Psoas muscle (tissue), 8 donors: ENCODE results near the gene KCNJ10. TPM values are rescaled to one million over a fixed set of nuclear protein-coding genes. Genes with fewer than 3 reads are reported as not detected.

Experiments
- ATAC-seq, 4 donors: fragments of 200-7000 bp; cut with Tn5 transposase; one replicate each; pipeline ENCODE4 v1.9.1; 2020; ENCODE audit warnings: moderate library complexity in 3 of 4, mild to moderate bottlenecking in 2 of 4
- DNase-seq, 2 donors: peaks; one replicate each; pipeline ENCODE4 v3.0.0-alpha.2; 2020
- H3K27ac ChIP-seq: fragments of 200-600 bp; one replicate; pipeline ENCODE4 v1.8.0; 2022
- H3K27me3 ChIP-seq, 3 donors: fragments of 200-600 bp in 1 of 3; one replicate each; pipeline versions ENCODE4 v1.6.1 to v1.8.0; 2013 to 2022; ENCODE audit warnings: low read length in 2 of 3, mild to moderate bottlenecking in 2 of 3, moderate library complexity in 1 of 3; ENCODE audit not compliant: insufficient read depth in 3 of 3
- H3K36me3 ChIP-seq, 2 donors: fragments of 200-600 bp in 1 of 2; one replicate each; pipeline versions ENCODE4 v1.6.1 to v1.8.0; 2013 to 2022; ENCODE audit warnings: low read depth in 1 of 2, mild to moderate bottlenecking in 1 of 2, moderate library complexity in 1 of 2; ENCODE audit not compliant: insufficient read depth in 1 of 2
- H3K4me1 ChIP-seq: fragments of 200-600 bp; one replicate; pipeline ENCODE4 v1.8.0; 2022
- H3K4me3 ChIP-seq: fragments of 200-600 bp; one replicate; pipeline ENCODE4 v1.8.0; 2022; ENCODE audit warnings: mild to moderate bottlenecking
- H3K9me3 ChIP-seq: fragments of 200-600 bp; one replicate; pipeline ENCODE4 v1.8.0; 2022
- CTCF ChIP-seq: fragments of 200-600 bp; IDR thresholded peaks from one replicate; pipeline ENCODE4 v1.8.0; 2022; ENCODE audit warnings: antibody characterized with exemption
- WGBS, 3 donors: extraction: QIAGEN DNeasy Blood & Tissue Kit; methylation state at CpG; one replicate each; pipeline versions ENCODE4 v1.1.6 to v1.1.7; 2013; 5-methylcytosine and 5-hydroxymethylcytosine counted together
- intact Hi-C, 2 donors: fragments of 100-400 bp; cut with DNase I; formaldehyde crosslinking; loops; one replicate each; pipeline versions ENCODE4 v1.11.0 to v1.14.2; 2022
- polyA plus RNA-seq, 3 donors: library from polyadenylated mRNA; stranded (reverse); fragments of 200-250 nt; gene quantifications; one replicate each; pipeline ENCODE4 v1.2.3, GENCODE V29; 2013
- total RNA-seq, 4 donors: library from RNA; stranded (reverse); fragmentation: NEBNext Ultra II Directional in 2 of 4; extraction: Animal tissue kit (Norgen Biotek cat#: 25700) in 2 of 4; gene quantifications; one replicate each; pipeline versions ENCODE4 v1.2.1 to v1.2.4, GENCODE V29; 2021 to 2023
- donor health status: healthy with polysubstance abuse.
- donor health status: DM: no; HTN: no; CAD: no; lungs with moderate emphysema.
- donor health status: Bipolar disorder and iron deficiency.
- donor health status: healthy.
- donor health status: DM: yes; HTN: yes; CAD: no.
- donor health status: DM: no; HTN: no; CAD: no.
- donor health status: DM: no; HTN: no; CAD: no.
- donor health status: DM: yes; HTN: yes; CAD: no.

KCNJ10 gene
- total and polyA plus RNA-seq, 7 donors = 0.01 to 0.09 (median 0.05) TPM; not detected in 3

DNA sequence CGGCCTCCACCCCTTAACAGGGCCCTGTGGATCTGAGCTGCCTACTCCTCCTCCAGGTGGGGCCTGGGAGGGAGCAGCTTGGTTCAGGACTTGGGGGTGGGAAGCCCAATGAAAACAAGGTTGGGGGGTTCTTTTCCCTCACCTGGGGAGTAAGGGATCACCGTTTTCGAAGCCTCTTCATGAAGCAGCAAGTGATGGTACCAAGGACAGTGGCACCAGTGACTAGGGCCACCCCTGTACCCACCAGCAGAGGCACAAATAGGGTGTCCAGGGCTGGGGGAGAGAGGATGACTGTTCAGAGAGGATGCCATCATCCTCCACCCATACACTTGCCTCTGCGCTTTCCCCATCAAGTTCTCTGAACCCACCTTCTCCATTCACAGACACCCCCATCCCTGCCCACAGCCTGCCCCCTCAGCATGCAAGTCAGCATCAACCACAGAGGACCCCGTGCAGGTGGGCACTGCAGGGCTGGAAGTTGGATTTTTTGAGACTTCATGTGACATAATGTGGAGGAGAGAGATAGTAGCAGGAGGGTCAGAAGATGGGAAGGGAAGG is 21.8 kb upstream of the KCNJ10 start:
- Histone ChIP-seq H3K4me3 (no peak overlapping the region), H3K9me3 (no peaks in the 10 kb centered on the region), H3K36me3 (peaks cover 0 to 35% of the 10 kb centered on the region in 2 donors), H3K27ac (no peak overlapping the region), H3K27me3 (no peaks in the 10 kb centered on the region), H3K4me1 (peaks cover 10% of the 10 kb centered on the region)
- ATAC-seq = no peak
- DNase-seq = no peak
- WGBS, 3 donors = 93 to 96% (median 95%) methylated on average over 5 of the region's 5 CpGs
- no peak for TF ChIP-seq CTCF
- intact Hi-C loops = no loop called here

DNA sequence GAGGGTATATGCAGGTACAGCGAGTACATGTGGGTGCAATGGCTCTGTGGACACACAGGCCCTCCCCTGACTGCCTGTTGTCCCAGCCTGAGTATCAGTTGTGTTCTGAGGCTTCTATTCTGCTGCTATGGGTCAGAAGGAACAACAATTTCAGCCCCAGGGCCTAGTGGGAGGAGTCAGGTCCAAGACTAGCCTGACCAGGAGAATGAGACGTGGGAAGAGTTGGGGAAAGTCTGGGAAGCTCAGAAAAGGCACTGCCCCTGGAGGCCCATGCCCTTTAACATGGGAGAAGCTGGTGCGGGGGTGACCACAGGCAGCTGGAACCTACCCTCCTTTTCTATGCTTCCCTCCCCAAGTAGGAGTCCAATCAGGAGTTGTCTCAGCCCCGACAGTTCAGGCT is 20.8 kb upstream of the KCNJ10 start:
- TF ChIP-seq CTCF = no peak
- H3K27me3 ChIP-seq = no peaks in the 10 kb centered on the region
- H3K27ac ChIP-seq = no peak overlapping the region
- no peak overlapping the region for H3K4me3 ChIP-seq
- H3K9me3 ChIP-seq = no peaks in the 10 kb centered on the region
- ATAC-seq (no peak), DNase-seq (no peak)
- intact Hi-C loops = no loop called here
- peaks cover 0 to 35% of the 10 kb centered on the region in 2 donors for H3K36me3 ChIP-seq
- peaks cover 1% of the 10 kb centered on the region for H3K4me1 ChIP-seq
- 88 to 90% (median 88%) methylated on average over 4 of the region's 4 CpGs for WGBS, 3 donors

DNA sequence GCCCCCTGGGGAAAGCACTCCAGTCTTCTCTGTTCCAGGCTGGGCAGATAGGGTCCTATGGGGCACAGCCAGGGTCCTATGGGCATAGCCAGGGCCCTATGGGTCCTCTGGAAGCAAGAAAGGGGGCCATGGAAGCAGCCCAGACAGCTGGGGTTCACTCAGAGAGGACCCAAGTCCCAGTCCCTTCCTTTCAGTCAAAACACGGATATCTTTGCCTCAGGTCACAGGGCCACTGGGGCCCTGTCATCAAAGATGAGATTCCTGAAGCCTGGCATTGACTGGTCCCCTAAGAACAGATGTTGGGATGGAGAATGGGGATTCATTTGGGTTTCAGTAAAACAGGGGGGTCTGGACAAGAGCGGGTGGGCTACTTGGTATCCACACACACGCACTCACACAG is 19.9 kb upstream of the KCNJ10 start:
- intact Hi-C loops = loop anchor here (5.0 to 10.0 kb wide), 2 partner anchors 202 to 285 kb away; no protein-coding TSS in a partner anchor
- Histone ChIP-seq H3K9me3 (no peaks in the 10 kb centered on the region), H3K27ac (no peak overlapping the region), H3K27me3 (no peaks in the 10 kb centered on the region), H3K4me3 (no peak overlapping the region), H3K4me1 (no peaks in the 10 kb centered on the region), H3K36me3 (peaks cover 0 to 32% of the 10 kb centered on the region in 2 donors)
- DNase-seq = no peak
- 84 to 88% (median 87%) methylated on average over 3 of the region's 3 CpGs for WGBS, 3 donors
- no peak for TF ChIP-seq CTCF
- ATAC-seq = no peak

GRCh38 chr1:160087118-160087662 is 17.2 kb upstream of the KCNJ10 start:
- no peaks in the 10 kb centered on the region for H3K9me3 ChIP-seq
- H3K27ac ChIP-seq = no peak overlapping the region
- TF ChIP-seq CTCF = no peak
- H3K4me3 ChIP-seq = no peak overlapping the region
- 92 to 95% (median 95%) methylated on average over 11 to 12 of the region's 12 CpGs for WGBS, 3 donors
- intact Hi-C loops = loop anchor here (5.0 to 10.0 kb wide), 2 partner anchors 205 to 288 kb away; no protein-coding TSS in a partner anchor
- peaks cover 0 to 8% of the 10 kb centered on the region in 2 donors for H3K36me3 ChIP-seq
- H3K4me1 ChIP-seq = no peaks in the 10 kb centered on the region
- H3K27me3 ChIP-seq = peaks cover 0 to 13% (median 0%) of the 10 kb centered on the region in 3 donors
- DNase-seq = no peak
- no peak for ATAC-seq
